Stimulated activated CD8-positive, alpha-beta memory T cell treated with anti-CD3 and anti-CD28 coated beads, Interleukin-12 subunit alpha, Interleukin-12 subunit beta, amount 100 ng/mL, for 4 hours (primary cell): ENCODE measurements around the gene KRTAP6-1.

Experiments
- DNase-seq: peaks from one replicate; pipeline ENCODE4 v3.0.0-alpha.2; 2020; ENCODE audit warnings: low read depth

Gene KRTAP6-1

DNA sequence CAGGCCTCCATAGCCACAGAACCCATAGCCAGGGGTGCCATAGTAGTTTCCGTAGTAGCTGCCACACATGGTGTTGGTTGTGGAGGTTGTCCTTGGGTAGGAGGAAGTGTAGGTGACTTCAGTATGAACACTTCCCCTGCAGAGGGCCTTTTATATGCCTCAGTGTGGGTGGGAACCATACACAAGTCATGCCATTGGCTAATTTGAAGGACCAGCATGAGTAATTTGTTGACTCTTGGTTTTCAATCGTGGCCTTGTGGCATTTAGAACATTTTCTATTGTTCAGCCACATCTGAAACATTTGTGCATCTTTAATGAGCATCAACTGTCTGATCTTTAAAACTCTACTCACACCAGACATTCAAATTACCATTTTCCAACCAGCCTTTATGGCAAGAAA lies at the start of gene KRTAP6-1:
TSS of gene KRTAP6-1 (minus strand) at position 95 of the 400 bp plus-strand sequence. CDS start at position 69, 26 bp downstream.
- DNase-seq: no peak

DNA sequence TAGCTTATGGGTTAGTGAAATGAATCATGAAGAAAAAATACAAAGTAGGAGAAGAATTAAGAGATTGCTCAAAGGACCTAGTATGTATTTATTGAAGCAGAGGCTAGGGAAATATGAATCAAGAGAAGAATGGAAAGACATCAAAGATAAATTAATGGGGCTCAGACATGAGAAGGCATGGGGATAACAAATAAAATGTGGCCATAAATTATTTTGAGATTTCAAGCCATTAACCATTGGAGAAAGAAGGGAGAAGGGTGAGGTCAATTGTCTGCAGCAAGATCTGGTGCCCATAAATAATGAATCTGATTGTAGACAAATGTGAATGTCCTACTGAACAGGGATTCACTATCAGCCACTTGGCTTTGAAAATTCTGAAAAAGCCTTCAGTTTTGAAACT lies 39.2 kb upstream of the KRTAP6-1 start:
- DNase-seq: no peak

- no peak for DNase-seq
These were observed 33.2 kb upstream of the KRTAP6-1 start for GRCh38 chr21:30646904-30647414.

DNA sequence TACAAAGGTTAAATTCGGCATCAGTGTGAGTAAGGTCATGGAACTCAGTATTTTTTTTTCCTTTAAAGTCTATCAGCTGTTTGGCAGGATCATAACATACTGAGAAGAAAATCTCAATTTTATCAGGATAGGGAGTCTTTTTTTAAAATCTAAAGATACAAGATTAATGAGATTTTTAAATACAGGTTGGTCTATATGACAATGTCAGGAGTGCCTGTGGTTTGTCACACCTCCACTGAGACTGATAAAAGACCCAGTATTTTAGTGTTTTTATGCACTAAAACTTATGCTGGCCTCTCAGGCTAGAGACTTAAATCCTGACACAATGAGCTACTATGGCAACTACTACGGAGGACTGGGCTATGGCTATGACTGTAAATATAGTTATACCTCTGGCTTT lies 28.8 kb upstream of the KRTAP6-1 start, which contains the start of gene KRTAP20-3:
TSS of gene KRTAP20-3 (plus strand) at position 301 of the 400 bp plus-strand sequence.
- no peak for DNase-seq

GRCh38 chr21:30638686-30639085 lies 25.0 kb upstream of the KRTAP6-1 start:
- DNase-seq: no peak

DNA sequence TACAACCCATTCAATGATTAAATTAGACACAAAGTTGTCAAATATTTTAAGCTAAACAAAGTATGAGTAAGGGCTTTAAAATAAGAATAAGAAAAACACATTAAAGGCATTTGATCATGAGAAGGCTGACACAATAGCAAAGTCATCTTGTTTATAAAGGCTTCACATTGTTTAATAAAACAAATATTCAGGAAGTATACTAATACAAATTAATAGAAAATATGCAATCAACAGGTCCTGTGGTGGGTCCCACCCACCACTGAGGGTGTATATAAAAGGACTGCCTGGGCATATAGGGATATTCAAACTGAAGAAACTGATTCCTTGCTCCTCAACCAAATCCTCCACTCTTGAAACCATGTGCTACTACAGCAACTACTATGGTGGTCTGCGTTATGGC lies 21.2 kb upstream of the KRTAP6-1 start, which contains the start of gene KRTAP20-2:
TSS of gene KRTAP20-2 (plus strand) at position 301 of the 400 bp plus-strand sequence. CDS start at position 359, 58 bp downstream.
- DNase-seq: no peak

DNA sequence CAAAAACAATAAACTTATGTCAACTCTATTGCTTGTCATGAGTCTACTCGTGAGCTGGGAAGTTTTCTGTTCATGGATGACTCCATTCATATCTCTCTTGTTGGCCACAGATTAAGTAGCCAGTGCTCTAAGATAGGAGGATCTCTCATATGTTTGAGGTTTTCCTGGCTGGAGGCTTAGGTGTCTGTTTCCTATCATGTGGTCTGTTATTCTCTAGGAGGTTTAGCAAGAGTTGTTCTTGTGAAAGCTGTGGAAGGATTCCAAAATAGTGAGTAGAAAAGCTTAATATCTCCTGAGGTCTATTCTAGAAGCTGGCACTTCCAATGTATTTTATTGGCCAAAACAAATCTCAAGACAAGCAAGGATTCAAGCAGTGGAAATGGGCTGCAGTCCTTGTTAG lies 15.5 kb upstream of the KRTAP6-1 start:
- no peak for DNase-seq

GRCh38 chr21:30628109-30628508 lies 14.4 kb upstream of the KRTAP6-1 start:
- DNase-seq: no peak

DNA sequence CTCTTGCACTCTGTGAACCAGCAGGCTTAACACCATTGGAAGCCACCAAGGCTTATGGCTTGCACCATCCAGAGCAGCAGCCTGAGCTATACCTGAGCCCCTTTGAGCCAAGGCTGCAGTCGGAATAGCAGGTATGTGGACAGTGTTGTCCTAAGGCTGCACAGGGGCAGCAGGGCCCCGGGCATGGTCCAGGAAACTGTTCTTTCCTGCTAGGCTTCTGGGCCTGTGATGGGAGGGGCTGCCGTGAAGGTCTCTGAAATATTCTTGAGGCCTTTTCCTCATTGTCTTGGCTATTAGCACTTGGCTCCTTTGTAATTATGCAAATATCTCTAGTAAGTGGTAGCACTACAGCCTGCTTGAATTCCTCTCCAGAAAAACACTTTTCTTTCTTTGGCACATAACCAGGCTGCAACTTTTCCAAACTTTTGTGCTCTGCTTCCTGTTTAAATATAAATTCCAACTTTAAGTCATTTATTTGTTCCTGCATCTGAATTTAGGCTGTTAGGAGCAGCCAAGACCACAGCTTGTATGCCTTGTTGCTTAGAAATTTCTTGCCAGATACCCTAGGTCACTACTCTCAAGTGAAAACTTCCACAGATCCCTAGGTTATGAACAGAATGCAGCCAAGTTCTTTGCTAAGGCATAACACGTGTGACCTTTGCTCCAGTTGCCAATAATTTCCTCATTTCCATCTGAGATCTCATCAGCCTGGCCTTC lies 11.9 kb upstream of the KRTAP6-1 start:
- no peak for DNase-seq

GRCh38 chr21:30623362-30623761 lies 9.6 kb upstream of the KRTAP6-1 start:
- no peak for DNase-seq

DNA sequence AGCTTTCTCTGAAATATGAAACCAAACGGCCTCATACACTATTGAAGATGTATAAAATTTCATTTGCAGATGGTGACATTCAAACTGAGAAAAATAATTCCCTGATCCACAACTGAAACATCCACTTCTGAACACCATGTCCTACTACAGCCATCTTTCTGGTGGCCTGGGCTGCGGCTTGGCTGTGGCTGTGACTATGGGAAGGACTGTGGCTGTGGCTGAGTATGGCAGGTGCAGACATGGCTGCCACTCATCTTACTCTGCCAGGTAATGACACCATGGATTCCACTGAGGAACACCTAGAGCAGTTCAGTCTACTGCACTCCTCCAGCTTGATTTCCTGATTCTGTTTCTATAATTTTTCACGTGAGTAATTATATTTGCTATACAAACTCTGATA lies 6.8 kb upstream of the KRTAP6-1 start, which contains the start of gene KRTAP20-4:
TSS of gene KRTAP20-4 (plus strand) at position 106 of the 400 bp plus-strand sequence.
- DNase-seq: no peak

- no peak for DNase-seq
These were observed 6.3 kb upstream of the KRTAP6-1 start for GRCh38 chr21:30620080-30620479.

GRCh38 chr21:30616125-30616524 lies 2.4 kb upstream of the KRTAP6-1 start, which contains the start of gene KRTAP20-1:
Gene KRTAP20-1 (plus strand): TSS chr21:30616425. CDS start chr21:30616455, 30 bp downstream.
- DNase-seq: no peak

DNA sequence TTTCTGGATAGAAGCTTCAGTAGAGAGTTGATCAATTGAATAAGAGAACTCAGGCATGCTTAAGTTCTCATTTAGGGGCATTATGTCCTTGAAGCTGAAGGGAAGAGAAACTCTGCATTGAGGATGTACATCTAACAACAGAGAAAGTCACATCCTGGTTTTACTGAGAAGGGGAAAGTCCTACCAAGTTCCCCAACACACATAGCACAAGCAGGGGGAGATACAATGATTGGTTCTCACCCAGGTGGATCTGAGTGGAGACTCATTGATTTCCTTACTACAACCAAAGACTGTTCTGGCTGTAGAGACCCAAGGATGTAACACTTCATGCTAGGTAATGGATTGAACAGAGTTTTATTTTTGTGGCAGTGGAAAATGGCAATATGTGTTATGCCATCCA lies 1.5 kb upstream of the KRTAP6-1 start:
- no peak for DNase-seq

DNA sequence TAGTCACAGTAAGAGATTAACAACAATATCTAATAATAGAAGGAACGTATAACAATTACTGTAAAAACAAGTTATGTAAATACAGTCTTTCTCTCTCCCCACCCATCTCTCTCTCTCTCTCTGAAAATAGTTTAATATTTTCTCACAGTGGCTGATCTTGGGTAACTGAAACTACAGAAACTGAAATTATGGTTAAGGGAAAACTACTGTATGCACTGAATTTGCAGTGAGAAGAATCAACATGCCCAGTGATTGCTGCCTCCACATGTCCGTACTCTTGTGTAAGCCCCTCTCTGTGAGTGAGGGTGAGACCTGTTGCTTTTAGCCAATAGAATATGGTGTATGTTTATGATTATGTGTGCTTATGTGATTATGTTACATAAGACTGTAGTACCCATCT lies 1.6 kb downstream of the KRTAP6-1 start:
- no peak for DNase-seq

DNA sequence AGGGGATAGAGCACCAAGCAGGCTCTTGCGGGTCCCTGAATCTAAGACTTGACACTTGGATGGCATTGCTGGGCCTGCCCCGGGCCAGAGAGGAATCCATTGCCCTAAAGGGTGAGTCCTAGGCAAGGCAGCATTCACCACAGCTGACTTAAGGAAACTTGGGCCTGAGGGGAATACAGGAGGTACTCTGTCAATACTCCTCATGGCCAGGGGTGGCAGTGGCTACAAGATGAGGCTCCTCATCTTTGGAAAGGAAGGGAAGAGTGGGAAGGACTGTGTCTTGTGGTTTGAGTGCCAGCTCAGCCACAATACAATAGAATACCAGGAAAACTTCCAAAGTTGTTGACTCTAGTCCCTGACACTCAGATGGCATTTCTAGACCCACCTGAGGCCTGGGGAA lies 7.8 kb downstream of the KRTAP6-1 start:
- DNase-seq: no peak

- no peak for DNase-seq
These were observed 12.9 kb downstream of the KRTAP6-1 start, which contains the start of gene KRTAP22-1 for GRCh38 chr21:30600787-30601186. Gene KRTAP22-1 (plus strand): TSS chr21:30601087.

GRCh38 chr21:30598802-30599201 lies 14.9 kb downstream of the KRTAP6-1 start, which contains the start of gene KRTAP6-2:
Gene KRTAP6-2 (minus strand): TSS chr21:30598902. CDS start chr21:30598874, 28 bp downstream.
- DNase-seq: no peak

GRCh38 chr21:30592140-30592539 lies 21.6 kb downstream of the KRTAP6-1 start, which contains the start of gene KRTAP6-3:
Gene KRTAP6-3 (plus strand): TSS chr21:30592440. CDS start chr21:30592446, 6 bp downstream.
- DNase-seq: no peak

- DNase-seq: no peak
These were observed 23.4 kb downstream of the KRTAP6-1 start, which contains the start of gene KRTAP22-2 for GRCh38 chr21:30590297-30590696. Gene KRTAP22-2 (minus strand): TSS chr21:30590397.

DNA sequence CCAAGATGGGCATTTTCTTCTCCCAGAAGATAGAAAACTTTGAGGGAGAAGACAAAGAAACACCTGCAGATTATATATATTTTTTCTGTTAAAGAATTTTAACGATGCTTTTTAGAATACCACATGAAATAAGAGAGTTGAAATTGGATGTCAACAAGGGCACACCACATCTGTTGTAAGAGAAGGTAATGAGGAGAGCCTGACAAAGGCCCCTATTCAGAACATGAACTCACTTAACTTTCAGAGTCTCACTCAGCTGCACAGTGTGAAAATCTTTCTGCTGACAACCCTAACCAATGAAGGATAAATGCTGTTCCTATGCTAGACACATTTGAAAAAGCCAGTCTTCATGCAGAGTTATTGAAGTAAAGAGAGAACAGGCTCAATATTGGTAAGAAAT lies 30.9 kb downstream of the KRTAP6-1 start:
- DNase-seq: no peak

- DNase-seq: no peak
These were observed 33.6 kb downstream of the KRTAP6-1 start for GRCh38 chr21:30580132-30580531.

DNA sequence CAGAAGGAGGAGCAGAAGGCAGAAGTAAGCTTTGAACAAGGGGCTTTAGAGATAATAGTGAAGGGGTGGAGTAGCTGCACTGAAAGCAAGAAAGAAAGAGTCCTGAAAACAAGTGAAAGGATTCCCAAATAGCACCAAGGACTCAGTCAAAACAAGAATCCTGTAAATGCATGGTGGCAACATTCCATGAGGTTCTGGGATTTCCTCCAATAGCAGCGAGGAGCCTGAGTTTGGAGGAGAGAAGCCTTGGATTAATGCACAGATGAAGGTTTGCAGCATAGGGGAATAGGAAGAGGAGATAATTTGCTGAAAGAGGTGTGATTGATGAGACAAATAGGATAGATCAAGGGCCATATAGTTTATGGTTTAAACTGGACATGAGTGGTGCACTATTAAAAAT lies 34.4 kb downstream of the KRTAP6-1 start:
- no peak for DNase-seq
